ENCODE results near the gene PHPT1.
A peak's percentile ranks its signal among the peaks of the same experiment; 100 is the strongest.

DNA sequence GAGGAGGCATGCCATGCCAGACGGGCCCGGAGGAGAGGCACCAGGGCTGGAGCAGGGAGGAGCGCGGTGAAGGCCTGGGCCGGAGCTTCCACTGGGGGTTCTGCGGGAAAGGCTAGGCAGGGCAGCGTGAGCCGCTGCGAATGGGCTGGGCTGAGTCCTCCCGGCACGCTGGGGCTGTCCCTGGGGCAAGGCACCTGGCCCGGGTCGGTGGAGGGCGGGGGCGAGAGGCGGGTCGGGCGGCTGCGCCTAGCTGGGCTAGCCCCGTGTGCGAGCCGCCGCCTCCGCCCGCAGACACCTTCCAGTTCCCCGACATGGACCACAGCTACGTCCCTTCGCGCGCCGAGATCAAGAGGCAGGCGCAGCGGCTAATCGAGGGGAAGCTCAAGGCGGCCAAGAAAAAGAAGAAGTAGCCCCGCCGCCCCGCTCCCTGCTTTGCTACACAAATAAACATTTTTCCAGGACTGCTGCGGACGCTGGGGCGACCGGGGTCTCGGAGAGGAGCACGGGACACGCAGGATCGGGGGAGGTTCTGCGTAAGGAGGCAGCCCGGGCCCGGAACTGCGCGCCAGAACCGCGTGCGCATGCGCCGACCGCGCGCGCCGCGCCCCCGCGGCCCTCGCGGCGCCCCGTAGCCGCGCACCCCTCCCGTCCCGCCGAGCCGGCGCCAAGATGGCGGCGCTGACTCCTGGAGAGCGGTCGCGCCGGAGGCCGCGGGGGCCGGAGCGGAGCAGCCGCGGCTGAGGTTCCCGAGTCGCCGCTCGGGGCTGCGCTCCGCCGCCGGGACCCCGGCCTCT is 41.7 kb upstream of the PHPT1 start, which contains the start of gene RABL6:
- TF ChIP-seq POLR2A (IDR thresholded peaks at IDR 0.05; ENCODE audit: low read length) (peak; percentile 85), GATA1 (IDR thresholded peaks at IDR 0.05; ENCODE audit: low read depth, low read length) (no peak)
